IMR-90 (cell line): ENCODE measurements around the gene SH2B3.

ENCODE experiments used
- BHLHE40 ChIP-seq: fragments of 150-350 bp; IDR thresholded peaks from 2 replicates; pipeline ENCODE4 v1.6.1; 2016; ENCODE audit warnings: mild to moderate bottlenecking, low read depth, low read length
- CEBPB ChIP-seq: IDR thresholded peaks from 2 replicates; pipeline ENCODE4 v1.6.1; 2012; ENCODE audit warnings: low read depth, low read length, improper control_type of control experiment
- CTCF ChIP-seq: conservative IDR thresholded peaks from 2 replicates; pipeline ENCODE4 v1.5.1; 2012; ENCODE audit warnings: mild to moderate bottlenecking, low read depth, low read length, improper control_type of control experiment
- ELK1 ChIP-seq: fragments of 150-350 bp; IDR thresholded peaks from 2 replicates; pipeline ENCODE4 v1.6.1; 2016; ENCODE audit warnings: low read depth, mild to moderate bottlenecking, low read length, moderate library complexity, borderline replicate concordance
- FOS ChIP-seq: fragments of 150-350 bp; IDR thresholded peaks from 2 replicates; pipeline ENCODE4 v1.6.1; 2016; ENCODE audit warnings: low read depth, low read length
- MAFK ChIP-seq: IDR thresholded peaks from 2 replicates; pipeline ENCODE4 v1.6.1; 2012; ENCODE audit warnings: low read depth, low read length, improper control_type of control experiment
- MXI1 ChIP-seq: IDR thresholded peaks from 2 replicates; pipeline ENCODE4 v1.6.1; 2012; ENCODE audit warnings: low read depth, mild to moderate bottlenecking, low read length, moderate library complexity, borderline replicate concordance
- POLR2A ChIP-seq: IDR thresholded peaks from 2 replicates; pipeline ENCODE4 v1.6.1; 2012; ENCODE audit warnings: mild to moderate bottlenecking, low read depth, low read length
- RAD21 ChIP-seq: IDR thresholded peaks from 2 replicates; pipeline ENCODE4 v1.6.1; 2012; ENCODE audit warnings: low read length, improper control_type of control experiment
- RCOR1 ChIP-seq: IDR thresholded peaks from 2 replicates; pipeline ENCODE4 v1.6.1; 2012; ENCODE audit warnings: mild to moderate bottlenecking, low read length, improper control_type of control experiment; ENCODE audit not compliant: insufficient replicate concordance
- RFX5 ChIP-seq: IDR thresholded peaks from 2 replicates; pipeline ENCODE4 v1.8.0; 2012; ENCODE audit warnings: low read depth, mild to moderate bottlenecking, low read length, moderate library complexity
- SMC3 ChIP-seq: fragments of 150-350 bp; IDR thresholded peaks from 2 replicates; pipeline ENCODE4 v1.6.1; 2016; ENCODE audit warnings: low read depth, mild to moderate bottlenecking, antibody characterized with exemption, low read length, moderate library complexity

DNA sequence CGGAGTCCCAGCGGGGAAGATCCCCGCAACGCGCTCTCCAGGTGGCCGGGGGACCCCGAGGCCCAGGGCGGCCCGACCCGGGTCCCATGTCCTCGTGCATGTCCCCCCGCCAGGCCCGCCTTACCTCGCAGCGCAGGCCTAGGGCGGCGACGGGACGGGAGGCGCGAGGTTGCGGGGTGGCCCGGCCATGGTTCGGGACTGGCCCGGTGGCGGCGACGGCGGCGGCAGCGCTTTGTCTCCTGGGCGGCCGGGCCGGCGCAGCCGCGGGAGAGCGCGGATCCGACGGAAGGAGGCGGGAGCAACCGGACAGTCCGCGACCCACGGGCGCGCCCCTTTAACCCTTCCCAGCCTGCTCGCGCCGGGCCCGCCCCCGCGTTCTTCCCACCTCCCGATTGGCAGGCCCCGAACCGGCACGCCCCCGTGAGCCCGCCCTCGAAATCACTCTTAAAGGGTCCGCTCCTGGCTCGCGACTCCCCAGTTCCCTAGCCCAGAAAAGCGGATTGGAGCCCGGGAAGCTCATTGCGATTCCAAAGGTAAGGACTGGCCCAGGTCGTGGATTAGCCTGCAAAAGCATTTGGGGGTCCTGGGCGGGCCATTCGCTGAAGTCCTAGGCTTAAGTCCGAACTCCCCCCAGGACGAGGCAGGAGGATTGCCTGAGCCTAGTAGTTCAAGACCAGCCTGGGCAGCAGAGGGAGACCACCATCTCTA lies 36.8 kb upstream of the SH2B3 start, which contains the start of gene PHETA1:
- no peak for TF ChIP-seq POLR2A
- TF ChIP-seq CTCF, result no peak
- TF ChIP-seq RFX5, result no peak
- no peak for TF ChIP-seq ELK1
- TF ChIP-seq RCOR1, result no peak
- TF ChIP-seq SMC3, result no peak
- no peak for TF ChIP-seq CEBPB
- TF ChIP-seq MAFK, result no peak
- 0 out of 2 replicates have a peak, but pooled peaks have one; percentile 16 for TF ChIP-seq MXI1
- no peak for TF ChIP-seq RAD21
- TF ChIP-seq FOS, result no peak
- TF ChIP-seq BHLHE40, result no peak; the same call in 1 of the 2 replicates
